CD4-positive, alpha-beta T cell treated with Interleukin-17A for 4 hours (primary cell): ENCODE data around the gene MEG3.

Experiments used
- DNase-seq: peaks from one replicate; pipeline ENCODE4 v3.0.0-alpha.2; 2020; ENCODE audit warnings: mixed read lengths

The MEG3 gene

DNA sequence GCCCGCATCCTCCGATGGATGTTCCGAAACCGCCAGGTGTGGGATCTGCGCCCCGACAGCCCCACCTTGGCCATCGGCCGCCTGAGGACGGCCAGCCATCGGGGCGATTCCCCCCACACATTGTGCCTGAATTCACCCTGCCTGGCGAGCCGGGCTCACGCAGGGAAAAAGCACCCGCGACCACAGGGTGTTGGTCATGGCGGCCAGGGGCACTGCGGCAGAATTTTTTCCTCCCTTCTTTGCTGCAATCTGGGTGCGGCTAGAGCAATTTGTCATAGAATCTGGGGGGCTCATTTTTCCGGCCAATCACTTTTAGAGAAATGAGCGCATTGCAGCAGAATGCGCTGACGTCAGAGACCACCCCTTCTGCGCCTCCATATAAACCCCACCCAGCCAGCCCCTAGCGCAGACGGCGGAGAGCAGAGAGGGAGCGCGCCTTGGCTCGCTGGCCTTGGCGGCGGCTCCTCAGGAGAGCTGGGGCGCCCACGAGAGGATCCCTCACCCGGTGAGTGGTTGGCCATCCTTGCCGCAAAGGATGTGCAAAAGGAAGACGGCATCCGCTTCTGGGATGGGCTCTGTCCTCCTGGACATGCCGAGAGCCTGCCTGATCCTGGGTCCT, at the start of gene MEG3:
MEG3 (plus strand) TSS at position 406 of the 619 bp plus-strand sequence.
- DNase-seq: no peak

DNA sequence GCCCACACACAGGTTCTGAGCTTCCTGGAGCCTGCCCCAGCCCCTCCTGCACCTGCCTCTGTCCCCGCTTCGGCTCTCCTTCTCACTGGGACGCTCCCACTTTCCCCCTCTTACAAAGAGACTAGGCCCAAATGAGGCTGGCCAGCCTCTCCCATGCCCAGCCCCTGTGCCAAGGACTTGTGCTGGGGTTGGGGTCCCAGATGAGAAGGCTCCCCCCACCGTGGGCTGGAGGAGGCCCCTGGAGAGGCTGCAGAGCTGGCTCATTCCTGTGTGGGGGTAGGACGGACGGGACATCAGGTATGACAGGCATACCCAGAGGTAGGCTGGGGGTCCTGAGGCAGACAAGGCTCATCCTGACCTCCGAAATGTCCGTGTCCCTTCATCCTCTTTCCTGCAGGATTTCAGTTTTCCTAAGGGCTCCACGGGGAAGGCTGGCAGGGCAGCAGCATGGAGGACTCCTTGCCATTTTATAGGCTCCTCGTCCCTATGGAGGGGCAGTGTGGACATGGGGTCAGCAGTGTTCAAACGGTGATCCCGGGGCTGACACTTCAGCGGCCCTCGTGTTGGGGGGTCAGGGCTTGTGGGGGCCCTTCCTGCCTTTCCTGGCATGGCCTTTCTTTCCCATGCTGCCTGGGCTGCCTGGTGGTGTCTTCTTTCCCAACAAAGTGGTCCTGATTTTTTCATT, 49.1 kb upstream of the MEG3 start:
- no peak for DNase-seq

DNA sequence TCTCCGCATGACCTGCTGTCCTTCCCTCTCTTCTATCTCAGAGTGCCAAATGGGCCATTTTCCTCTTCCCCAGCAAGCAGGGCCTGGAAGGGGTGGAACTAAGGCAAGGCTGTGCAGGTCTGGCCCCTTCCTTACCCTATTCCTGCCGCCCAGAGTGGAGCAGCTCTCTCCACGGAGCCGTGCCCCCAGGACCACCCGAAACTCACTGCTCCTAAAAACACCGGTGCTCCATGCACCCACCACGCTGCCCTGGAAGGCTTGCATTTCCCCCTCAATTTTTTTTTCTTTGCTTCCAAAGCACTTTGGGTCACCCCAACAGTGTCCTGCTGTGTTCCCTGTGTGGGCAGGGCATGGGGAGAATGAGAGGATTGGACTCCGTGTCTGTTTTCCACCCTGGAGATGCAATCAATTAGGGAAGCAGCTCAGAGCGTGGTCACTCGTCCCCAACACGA, 48.5 kb upstream of the MEG3 start:
- no peak for DNase-seq

DNA sequence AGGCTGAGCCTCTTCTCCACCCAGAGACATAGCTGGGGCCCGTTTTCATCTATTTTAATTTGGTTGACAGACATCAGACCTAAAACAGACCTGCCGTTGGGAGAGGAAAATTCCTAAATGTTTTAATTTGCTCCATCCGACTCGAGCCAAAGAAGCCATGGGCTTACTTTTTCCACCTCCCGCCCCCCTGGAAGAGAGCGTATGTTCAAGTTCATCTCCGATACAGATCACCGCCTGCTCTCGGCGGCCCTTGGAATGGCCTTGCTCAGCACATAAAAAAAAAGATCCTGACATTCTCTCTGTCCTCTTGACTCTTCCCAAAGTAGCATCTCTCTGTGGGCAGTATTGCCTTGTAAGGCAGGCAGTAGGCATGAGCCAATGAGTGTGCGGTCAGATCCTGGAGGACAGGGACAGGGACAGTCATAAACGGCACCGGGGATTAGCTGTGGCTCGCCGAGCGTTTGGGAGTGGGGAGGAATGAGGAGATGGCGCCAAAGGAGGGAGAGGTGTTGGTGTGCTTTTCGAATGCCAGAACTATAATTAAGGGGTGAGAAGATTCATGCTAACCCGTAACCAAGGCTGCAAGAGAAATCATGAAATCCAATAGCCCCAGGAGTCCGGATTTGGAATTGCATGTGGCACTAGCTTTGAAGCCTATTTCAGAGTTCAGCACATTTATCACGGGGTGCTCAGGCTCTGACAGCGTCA, 47.9 kb upstream of the MEG3 start:
- DNase-seq: no peak

DNA sequence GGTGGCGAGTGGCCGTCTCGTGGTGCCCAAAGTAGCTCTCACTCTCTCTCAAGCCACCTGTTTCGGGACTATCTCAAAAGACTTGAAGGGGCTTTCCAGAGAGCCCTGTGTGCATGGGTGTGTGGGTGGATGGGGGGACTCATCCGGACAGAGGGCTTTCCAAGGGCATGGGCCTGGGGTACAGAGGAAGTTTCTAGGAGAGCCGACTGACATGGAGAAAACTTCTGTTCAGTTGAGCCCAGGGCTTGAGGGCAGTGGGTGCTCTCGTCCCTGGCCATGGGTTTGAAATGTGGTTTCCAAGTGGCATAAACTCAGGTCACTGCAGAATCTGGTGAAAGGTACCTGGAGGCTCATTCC, 47.4 kb upstream of the MEG3 start:
- DNase-seq: no peak

DNA sequence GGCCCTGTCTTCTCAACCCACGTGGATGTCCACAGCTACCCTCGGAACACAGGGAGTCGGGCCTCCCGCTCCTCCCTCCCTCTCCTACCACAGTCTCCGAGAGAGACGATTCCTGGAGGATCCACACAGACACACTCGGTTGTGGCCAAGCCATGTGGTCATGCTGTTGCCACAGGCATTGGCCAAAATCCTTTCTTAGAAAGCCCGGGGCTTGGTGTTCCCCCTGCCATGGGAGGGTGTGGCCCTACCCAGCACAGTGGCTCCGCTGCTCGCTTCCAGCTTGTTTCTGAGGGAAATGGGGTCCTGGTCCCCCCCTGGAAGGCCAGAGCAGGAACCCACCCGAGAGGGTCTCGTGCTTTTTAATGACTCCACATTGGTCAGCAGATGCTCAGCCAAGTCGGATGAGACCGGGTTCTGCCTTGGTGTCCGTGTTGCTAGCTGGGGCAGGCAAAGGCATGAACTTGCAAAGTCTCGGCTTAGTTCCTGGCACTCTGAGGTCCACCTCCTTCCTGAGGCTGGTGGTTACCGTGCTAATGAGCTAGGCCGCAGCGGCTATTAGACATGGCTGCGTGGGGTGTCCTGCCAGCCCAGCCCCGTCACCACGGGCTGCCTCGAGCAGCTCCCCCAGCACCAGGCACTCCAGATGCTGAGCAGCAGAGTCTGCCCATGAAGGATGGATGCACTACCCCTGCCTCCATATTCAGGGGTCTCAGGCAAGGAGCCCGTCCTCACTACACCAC, 46.8 kb upstream of the MEG3 start:
- DNase-seq: no peak

DNA sequence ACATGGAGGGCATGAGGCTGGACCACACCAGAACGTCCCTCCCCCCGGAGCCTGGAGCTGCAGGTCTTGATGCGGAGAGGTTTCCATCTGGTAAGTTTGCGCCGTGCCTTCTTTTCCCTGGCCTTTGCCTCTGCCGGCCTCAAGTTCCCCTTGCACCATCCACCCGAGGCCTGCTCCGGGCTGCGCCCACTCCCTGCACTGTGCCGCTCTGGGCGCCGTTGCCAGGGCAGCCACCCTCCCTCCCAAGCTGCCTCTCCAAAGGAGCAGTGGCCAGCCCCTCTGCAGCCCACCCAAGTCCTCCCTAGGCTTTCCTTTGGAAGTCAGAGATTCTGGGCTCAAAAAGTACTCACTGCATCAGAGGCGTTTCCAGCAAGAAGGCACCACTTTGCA, 46.2 kb upstream of the MEG3 start:
- DNase-seq: no peak

DNA sequence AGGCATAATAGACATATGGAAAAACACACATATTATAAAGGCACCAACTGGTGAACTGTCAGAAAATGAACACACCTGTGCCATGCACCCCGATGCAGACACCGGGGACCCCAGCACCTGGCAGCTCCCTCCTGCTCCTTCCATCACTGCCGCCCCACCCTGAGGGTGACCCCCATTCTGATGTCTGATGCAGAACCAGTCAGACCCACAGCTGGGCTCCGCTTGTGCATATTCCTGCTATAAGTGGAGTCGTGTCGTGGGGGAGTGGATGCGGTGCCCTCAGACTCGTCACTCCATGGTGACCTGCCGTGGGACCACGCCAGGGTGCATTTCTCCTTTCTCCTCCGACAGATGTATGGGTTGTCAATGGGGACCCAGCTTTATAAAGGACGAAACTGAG, 45.7 kb upstream of the MEG3 start:
- no peak for DNase-seq

DNA sequence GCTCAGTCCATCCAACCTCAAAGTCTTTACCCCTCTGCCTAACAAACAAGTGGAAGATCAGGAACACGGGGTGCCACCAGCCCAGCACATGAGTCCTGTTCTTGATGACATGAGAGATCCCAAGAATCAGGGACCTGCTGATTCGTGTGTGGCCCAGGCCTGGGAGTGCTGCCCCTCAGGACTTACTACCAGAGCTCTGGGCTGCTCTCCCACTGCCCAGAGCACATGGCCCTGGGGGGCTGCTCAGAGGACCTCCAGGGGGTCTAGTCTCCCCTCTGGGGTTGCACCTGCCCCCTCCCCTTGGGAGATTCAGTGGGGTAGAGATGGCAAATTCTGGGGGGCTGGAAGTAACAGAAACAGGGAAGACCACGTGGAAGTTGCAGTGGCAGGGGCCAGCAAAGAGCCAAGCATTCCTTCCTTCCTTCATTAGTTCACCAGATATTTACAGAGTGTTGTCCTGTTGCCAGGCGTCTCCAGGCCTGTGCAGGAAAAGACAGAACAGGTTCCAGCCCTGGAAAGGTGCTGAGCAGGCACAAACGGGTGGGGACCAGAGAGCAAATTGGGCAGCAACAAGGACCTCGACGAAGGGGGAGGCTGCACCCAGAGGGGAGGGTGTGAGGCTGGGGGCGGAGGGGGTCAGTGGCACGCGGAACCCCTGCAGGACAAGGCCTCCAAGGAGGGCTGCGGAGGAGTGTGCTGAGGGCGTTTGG, 45.1 kb upstream of the MEG3 start:
- DNase-seq: no peak

DNA sequence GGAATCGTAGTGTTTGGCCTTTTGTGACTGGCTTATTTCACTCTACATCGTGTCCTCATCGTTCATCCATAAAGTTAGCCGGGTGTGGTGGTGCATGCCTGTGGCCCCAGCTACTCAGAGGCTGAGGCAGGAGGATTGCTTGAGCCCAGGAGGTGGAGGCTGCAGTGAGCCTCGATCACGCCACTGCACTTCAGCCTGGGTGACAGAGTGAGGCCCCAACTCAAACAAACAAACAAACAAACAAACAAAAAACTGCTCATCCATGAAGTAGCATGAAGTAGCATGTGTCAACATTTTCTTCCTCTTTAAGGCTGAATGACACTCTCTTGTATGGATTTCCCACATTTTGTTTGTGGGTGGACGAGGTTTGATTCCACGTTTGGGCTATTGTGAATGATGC, 44.0 kb upstream of the MEG3 start:
- no peak for DNase-seq

DNA sequence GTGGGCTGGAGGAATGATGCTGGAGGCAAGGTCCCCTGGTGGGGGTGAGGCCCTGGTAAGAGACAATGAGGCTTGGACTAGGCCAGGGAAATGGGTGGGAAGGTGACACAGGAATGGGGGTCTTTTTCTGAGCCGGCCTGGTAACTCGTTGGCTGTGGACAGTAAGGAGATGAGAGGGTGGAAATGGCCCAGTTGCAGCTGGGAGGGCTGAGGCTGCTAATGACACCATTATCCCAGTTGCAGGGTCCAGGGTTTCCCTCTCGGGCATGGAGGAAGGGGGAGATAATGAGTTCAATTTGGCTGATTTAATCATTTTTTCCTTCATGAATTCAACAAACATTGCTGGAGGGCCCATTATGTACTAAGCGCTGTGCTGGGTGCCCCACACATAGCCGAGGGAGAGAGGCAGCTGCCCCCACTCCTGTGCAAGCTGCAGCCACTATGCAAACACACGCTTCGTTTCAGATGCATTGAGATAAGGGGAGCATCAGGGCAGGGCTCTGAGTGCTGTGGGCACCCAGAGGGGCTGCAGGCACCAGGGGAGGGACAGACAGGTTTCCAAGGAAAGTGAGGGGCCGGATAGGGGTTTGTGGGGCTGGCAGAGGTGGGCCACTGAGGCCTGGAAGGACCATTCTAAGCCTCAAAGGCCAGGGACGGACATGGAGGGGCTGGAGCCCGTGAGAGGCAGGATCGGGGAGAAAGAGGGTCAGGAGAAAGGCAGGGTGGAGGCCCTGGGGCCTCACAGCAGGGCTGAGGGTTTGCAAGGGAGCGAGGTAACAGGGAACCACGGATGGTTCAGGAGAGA, 43.2 kb upstream of the MEG3 start:
- no peak for DNase-seq

DNA sequence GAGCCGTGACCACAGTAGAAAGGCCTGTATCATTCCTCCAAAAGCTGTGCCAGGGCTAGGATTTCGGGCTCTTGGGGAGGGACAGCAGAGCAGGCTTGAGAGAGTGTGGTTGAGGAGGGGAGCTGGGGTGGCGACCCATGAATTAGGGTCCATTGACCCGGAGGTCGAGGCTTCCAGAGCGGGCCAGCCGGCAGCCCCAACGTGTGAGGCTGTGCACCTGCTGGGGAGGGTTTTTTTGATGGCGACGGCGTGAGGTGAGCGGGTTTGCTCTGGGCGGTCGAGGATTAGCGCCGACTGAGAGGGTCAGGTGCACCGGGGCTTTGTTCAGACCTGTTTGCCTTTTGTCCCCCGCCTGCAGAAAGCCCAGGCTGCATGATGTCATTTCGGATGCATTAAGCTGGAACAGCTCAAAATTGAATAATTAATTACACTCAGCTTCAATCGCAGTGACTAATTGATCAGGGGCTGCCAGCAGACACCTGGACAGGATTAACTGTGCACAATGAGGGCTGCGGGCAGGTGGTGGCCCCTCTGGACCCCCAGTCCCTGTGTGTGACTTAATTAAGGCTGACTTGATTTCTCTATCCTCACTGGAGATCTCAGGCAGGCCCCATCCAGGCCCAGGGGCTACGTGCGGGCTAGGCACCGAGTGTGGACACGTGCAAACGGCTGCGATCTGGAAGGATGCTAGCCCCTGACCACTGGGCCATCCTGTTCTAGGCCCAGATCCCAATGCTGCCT, 42.1 kb upstream of the MEG3 start:
- DNase-seq: no peak

DNA sequence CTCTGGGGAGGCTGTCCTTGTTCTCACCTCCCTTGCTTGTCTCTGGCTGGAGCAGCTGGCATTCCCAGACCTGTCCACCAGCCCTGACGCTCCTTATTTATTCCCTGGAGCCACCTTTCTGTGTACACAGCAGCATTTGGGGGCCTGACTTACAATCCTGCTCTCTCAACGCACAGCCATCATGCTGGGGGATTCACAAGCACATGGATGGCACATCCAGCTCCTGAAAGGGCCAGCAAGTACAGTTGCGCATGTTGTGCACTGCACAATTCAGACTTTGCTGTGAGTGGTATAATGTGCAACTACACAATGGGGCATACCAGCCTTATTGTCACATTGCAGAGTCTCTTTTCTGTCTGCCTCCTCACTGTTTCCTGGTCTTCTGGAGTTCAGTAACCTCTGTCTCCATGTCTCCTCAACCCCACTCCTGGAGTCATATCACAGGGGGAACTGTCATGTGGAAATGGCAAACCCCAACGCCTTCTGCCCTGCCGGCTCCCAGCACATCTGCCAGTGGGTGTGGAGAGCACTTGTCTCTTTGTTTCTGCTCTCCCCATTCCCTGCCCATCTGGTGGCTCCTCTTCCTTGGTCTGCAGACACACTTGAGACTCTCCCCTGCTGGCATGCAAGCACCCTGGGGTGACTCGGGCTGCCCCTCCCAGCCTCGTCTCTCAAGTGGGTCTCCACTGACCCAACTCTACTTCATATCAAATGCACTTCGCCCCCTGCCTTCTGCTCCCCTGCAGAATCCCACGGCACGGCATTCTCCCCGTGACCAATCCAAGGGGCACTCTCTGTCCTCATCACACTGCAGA, 41.2 kb upstream of the MEG3 start:
- no peak for DNase-seq

DNA sequence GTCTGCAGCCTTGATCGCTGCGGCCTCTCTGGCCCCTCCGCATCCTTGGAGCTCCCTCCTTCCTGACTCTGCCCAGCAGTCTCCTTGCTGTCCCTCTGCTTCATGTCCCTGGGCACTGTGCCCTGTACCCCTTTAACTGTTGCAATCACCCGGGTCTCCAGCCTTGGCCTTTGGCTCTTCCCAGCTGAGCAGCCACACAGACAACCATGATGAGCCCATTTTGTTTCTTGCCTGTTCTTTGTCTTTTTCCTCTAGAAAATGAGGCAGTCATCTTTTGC, 40.6 kb upstream of the MEG3 start:
- DNase-seq: no peak

DNA sequence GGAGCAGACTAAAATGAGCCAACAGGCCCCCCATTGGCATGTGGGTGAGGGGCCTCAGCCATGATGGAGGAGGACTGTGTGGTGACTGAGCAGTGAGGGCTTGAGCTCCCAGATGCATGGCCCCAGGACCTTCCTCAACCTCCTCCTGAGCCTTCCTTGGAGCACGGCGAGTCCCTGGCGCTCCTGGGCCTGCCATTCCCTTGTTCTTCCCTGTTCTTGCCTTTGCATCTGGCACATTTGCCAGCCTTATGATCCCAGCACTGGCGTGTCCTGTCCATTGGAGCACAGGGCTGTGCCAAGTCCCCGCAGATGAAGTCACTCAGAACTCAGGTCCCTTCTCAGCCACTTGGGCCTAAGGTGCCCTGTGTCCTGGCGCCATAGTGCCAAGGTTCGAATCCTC, 40.3 kb upstream of the MEG3 start:
- no peak for DNase-seq

DNA sequence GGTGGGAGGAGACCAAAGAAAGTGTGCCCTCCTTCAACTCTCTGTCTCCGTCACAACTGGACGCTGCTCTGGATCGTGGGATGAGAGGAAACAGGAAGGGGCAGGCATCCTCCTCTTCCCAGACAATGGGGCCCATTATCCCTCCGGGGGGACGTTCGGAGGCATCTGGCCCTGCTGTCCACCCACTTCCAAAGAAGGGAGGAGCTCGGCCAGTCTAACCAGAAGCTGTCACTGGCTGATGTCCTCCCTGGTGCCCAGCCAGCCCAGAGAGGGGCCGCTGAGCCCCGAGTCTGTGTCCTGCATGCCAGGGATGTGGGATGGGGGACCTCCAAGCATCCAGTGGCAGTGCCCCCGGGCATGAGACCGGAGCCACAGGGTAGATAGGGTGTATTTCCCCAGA, 39.8 kb upstream of the MEG3 start:
- no peak for DNase-seq

DNA sequence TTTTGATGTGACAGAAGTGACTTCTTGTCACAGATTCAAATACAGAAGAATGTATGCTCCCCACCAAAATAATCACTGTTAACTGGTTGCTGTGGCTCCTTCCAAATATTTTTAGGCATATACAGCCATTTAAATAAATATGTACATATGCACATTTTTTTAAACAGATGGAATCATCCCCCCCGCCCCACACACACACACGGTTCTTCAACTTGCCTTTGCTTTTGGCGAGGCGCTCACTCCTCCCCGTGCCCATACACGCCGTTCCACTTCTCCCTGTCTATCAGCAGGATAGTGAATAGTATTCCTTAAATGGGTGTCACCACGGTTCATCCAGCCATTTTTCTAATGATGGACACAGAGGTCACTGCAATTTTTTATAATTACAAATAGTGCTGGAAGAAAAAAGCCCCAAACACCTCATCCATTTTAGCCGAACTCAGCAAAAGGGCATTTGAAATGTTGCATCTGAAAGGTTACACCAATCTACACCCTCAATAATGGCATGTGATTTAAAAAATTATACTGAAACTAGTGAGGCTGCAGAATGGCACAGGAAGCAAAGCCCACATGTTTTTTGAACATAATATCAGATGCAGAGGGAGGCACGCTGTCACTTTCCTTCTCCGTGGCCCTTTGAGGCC, 39.2 kb upstream of the MEG3 start:
- DNase-seq: no peak

DNA sequence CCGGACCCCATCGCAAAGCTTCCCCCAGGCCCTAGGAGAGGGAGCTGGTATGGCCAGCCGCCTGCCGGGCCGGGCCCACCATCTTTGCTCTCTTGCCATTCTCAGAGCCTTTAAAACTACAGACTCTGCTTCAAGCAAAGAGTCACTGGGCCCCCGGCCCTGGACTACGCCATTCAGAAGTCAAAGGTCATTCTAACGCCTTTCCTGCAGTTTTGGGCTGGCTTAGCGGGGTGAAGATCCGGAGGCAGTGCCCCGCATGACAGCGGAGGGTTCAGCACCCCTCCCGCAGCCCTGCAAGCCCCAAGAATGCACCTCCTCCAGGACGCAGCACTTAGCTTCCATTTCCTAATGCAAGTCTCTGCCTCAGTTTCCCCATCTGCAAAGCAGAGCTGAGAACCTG, 38.3 kb upstream of the MEG3 start:
- no peak for DNase-seq

DNA sequence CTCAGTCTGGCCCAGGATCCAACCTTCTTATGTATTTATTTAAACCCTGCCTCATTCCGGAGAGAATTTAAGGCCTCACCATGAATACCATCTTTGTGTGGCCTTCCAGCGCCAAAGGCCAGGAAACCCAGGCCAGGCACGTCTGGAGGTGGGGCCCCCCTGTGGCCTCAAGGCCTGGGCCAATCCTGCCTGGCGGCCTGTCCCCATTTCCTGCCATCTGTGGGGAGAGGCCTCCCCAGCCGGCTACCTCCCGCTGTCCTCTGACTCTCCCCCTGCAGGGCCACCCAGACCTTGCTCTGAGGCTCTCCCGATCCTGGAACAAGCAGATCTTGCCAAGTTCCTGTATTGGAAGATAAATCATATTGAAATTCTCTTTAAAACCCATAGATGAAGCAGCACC, 37.4 kb upstream of the MEG3 start:
- DNase-seq: no peak

DNA sequence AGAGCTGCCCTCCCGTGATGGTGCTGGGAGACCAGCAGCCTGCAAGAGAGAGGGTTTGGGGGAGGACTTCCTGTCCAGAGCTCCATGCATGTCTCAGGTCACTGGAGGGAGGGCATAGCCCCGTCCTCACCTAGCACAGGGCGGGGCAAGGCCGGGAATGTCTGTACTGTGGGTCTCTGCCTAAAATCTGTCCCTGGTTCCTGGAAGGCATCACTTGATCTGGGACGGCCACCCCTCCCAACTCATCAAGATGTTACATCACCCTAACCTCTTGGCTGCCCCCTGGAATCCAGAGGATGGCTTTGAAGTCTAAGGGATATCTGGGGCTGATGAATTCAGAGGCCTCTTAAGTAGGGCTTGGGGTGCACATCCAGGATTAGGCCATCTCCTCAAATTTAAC, 37.0 kb upstream of the MEG3 start:
- DNase-seq: no peak
